Panc1 (cell line): ENCODE data around the gene PCDH15.

Experiments used
- CTCF ChIP-seq: fragments of 450-650 bp; IDR thresholded peaks from 2 replicates; pipeline ENCODE4 v1.5.1; 2017; ENCODE audit warnings: mild to moderate bottlenecking
- POLR2AphosphoS5 ChIP-seq: IDR thresholded peaks from 2 replicates; pipeline ENCODE4 v1.6.1; 2012; ENCODE audit warnings: mild to moderate bottlenecking, low read depth, low read length, moderate library complexity
- REST ChIP-seq, 2 experiments: IDR thresholded peaks; 2 replicates each; pipeline ENCODE4 v1.6.1; 2011 to 2012; ENCODE audit warnings: low read depth in 2 of 2, control low read depth in 1 of 2, low read length in 1 of 2, mild to moderate bottlenecking in 1 of 2, moderate library complexity in 1 of 2; ENCODE audit not compliant: insufficient read depth in 1 of 2
- SIN3A ChIP-seq: IDR thresholded peaks from 2 replicates; pipeline ENCODE4 v1.6.1; 2012; ENCODE audit warnings: low read depth, mild to moderate bottlenecking, low read length, moderate library complexity, borderline replicate concordance; ENCODE audit not compliant: insufficient read depth
- TCF7L2 ChIP-seq: IDR thresholded peaks from 2 replicates; pipeline ENCODE4 v1.6.1; 2011; ENCODE audit warnings: mild to moderate bottlenecking, low read depth, low read length, inconsistent platforms

- no peak for TF ChIP-seq CTCF
- TF ChIP-seq POLR2AphosphoS5, result no peak
- TF ChIP-seq SIN3A, result no peak
- TF ChIP-seq REST (IDR thresholded peaks at IDR 0.05; ENCODE audit: insufficient read depth in 1 of 2, low read depth in 2 of 2, low read length in 1 of 2), result no peak
- TF ChIP-seq TCF7L2, result no peak
These were observed 275.2 kb downstream of the PCDH15 start for GRCh38 chr10:54525816-54526215.
